HG03469 (cell line): ENCODE measurements around the gene MCC.

Source experiments
- ATAC-seq: cut with Tn5 transposase; IDR thresholded peaks from one replicate; pipeline ENCODE4 v1.9.1; 2021; ENCODE audit warnings: mild to moderate bottlenecking, moderate library complexity, moderate number of reproducible peaks; ENCODE audit not compliant: unreplicated experiment

Gene MCC

GRCh38 chr5:113043491-113043931, 444.7 kb downstream of the MCC start:
- no peak for ATAC-seq

GRCh38 chr5:113042491-113043243, 445.6 kb downstream of the MCC start:
- no peak for ATAC-seq

- ATAC-seq = no peak
These were observed 447.5 kb downstream of the MCC start for GRCh38 chr5:113040672-113041260.

GRCh38 chr5:113039934-113040285, 448.3 kb downstream of the MCC start:
- no peak for ATAC-seq

- ATAC-seq = no peak
These were observed 448.9 kb downstream of the MCC start for GRCh38 chr5:113039229-113039933.

GRCh38 chr5:113038714-113039113, 449.5 kb downstream of the MCC start:
- no peak for ATAC-seq

- no peak for ATAC-seq
These were observed 450.1 kb downstream of the MCC start for GRCh38 chr5:113038136-113038535.

- ATAC-seq = no peak
These were observed 451.4 kb downstream of the MCC start for GRCh38 chr5:113036826-113037225.

GRCh38 chr5:113036321-113036720, 451.9 kb downstream of the MCC start:
- no peak for ATAC-seq

GRCh38 chr5:113035096-113035495, 453.2 kb downstream of the MCC start:
- ATAC-seq = no peak

GRCh38 chr5:113034182-113034773, 454.0 kb downstream of the MCC start:
- ATAC-seq = no peak

- ATAC-seq = no peak
These were observed 456.7 kb downstream of the MCC start for GRCh38 chr5:113031557-113031956.

GRCh38 chr5:113031104-113031503, 457.1 kb downstream of the MCC start:
- ATAC-seq = no peak

- ATAC-seq = no peak
These were observed 458.6 kb downstream of the MCC start for GRCh38 chr5:113029614-113030013.

GRCh38 chr5:113027431-113027830, 460.8 kb downstream of the MCC start:
- ATAC-seq = no peak

- ATAC-seq = no peak
These were observed 461.2 kb downstream of the MCC start for GRCh38 chr5:113027015-113027414.

GRCh38 chr5:113026211-113026610, 462.0 kb downstream of the MCC start:
- no peak for ATAC-seq

GRCh38 chr5:113025596-113025995, 462.7 kb downstream of the MCC start:
- ATAC-seq = no peak

- no peak for ATAC-seq
These were observed 464.1 kb downstream of the MCC start for GRCh38 chr5:113024076-113024697.

- ATAC-seq = peak; percentile 70
These were observed 465.6 kb downstream of the MCC start for GRCh38 chr5:113022661-113023060.
